SK-N-SH (cell line): ENCODE results near the gene CRISPLD2. TPM values are rescaled to one million over a fixed set of nuclear protein-coding genes. Genes with fewer than 3 reads are reported as not detected.

Experiments used
- CTCF ChIA-PET: fragments of 300-600, 350-600 bp; formaldehyde crosslinking; extraction: SDS; loops from one replicate; lab custom pipeline; 2021; lab: Yijun Ruan, JAX
- POLR2A ChIA-PET: fragments of 350-600 bp; sonication (Branson Sonifier 250); formaldehyde crosslinking; extraction: SDS; loops from one replicate; lab custom pipeline; 2020; ENCODE audit warnings: antibody characterized with exemption, inconsistent platforms; lab: Yijun Ruan, JAX
- DNase-seq: peaks from one replicate; pipeline ENCODE4 v3.0.0; 2012
- H2AFZ ChIP-seq: fragments of 200-600 bp; sonication (generic); 2 replicates; pipeline ENCODE4 v1.8.1; 2016; ENCODE audit warnings: antibody characterized with exemption, mild to moderate bottlenecking, low read depth
- H3F3A ChIP-seq: fragments of 200-600 bp; sonication (generic); replicated peaks from 2 replicates; pipeline ENCODE3; 2016; ENCODE audit warnings: antibody characterized with exemption, mild to moderate bottlenecking; ENCODE audit not compliant: insufficient read depth
- H3K27ac ChIP-seq, 2 experiments: fragments of 200-500 bp in 1 of 2; fragments of 200-600 bp in 1 of 2; sonication (Bioruptor generic) in 1 of 2; sonication (generic), shearing (Covaris generic) in 1 of 2; 2 replicates each; pipeline versions ENCODE4 v1.5.1 to v1.6.1; 2014 to 2016; ENCODE audit warnings: low read depth in 2 of 2, inconsistent platforms in 1 of 2, low read length in 1 of 2, mild to moderate bottlenecking in 1 of 2, mixed read lengths in 1 of 2
- H3K27me3 ChIP-seq: fragments of 200-600 bp; sonication (generic), shearing (Covaris generic); 2 replicates; pipeline ENCODE4 v1.6.1; 2016; ENCODE audit warnings: mixed run types; ENCODE audit not compliant: insufficient read depth
- H3K36me3 ChIP-seq, 2 experiments: fragments of 200-500 bp in 1 of 2; fragments of 200-600 bp in 1 of 2; sonication (Bioruptor generic) in 1 of 2; sonication (generic) in 1 of 2; replicated peaks in 1 of 2; 2 replicates each; pipeline versions ENCODE3 to v1.5.1; 2014 to 2016; ENCODE audit warnings: low read length in 1 of 2, mild to moderate bottlenecking in 1 of 2; ENCODE audit not compliant: insufficient read depth in 2 of 2, control insufficient read depth in 1 of 2
- H3K4me1 ChIP-seq, 2 experiments: fragments of 200-500 bp in 1 of 2; fragments of 200-600 bp in 1 of 2; sonication (Bioruptor generic) in 1 of 2; sonication (generic), shearing (Covaris generic) in 1 of 2; 2 replicates each; pipeline versions ENCODE4 v1.5.1 to v1.6.1; 2014 to 2016; ENCODE audit warnings: low read depth in 1 of 2, low read length in 1 of 2, mixed run types in 1 of 2; ENCODE audit not compliant: insufficient read depth in 2 of 2, control insufficient read depth in 1 of 2
- H3K4me2 ChIP-seq: fragments of 200-600 bp; sonication (generic), shearing (Covaris generic); 2 replicates; pipeline ENCODE4 v1.6.1; 2017; ENCODE audit warnings: mixed run types
- H3K4me3 ChIP-seq, 2 experiments: fragments of 200-500 bp in 1 of 2; fragments of 200-600 bp in 1 of 2; sonication (Bioruptor generic) in 1 of 2; sonication (generic), shearing (Covaris generic) in 1 of 2; 2 replicates each; pipeline versions ENCODE4 v1.5.1 to v1.8.1; 2014 to 2016; ENCODE audit warnings: low read depth in 2 of 2, inconsistent platforms in 1 of 2, low read length in 1 of 2, mild to moderate bottlenecking in 1 of 2, mixed read lengths in 1 of 2, moderate library complexity in 1 of 2
- H3K79me2 ChIP-seq: fragments of 200-600 bp; sonication (generic); 2 replicates; pipeline ENCODE4 v1.8.1; 2017; ENCODE audit warnings: mild to moderate bottlenecking; ENCODE audit not compliant: insufficient read depth
- H3K9ac ChIP-seq: fragments of 200-600 bp; sonication (generic); 2 replicates; pipeline ENCODE4 v1.6.1; 2017; ENCODE audit warnings: mixed run types
- H3K9me2 ChIP-seq: fragments of 200-600 bp; sonication (generic); 2 replicates; pipeline ENCODE4 v1.6.1; 2017; ENCODE audit warnings: mixed run types
- H3K9me3 ChIP-seq: fragments of 200-600 bp; sonication (generic); 2 replicates; pipeline ENCODE4 v1.6.1; 2017; ENCODE audit warnings: mixed run types, mild to moderate bottlenecking, moderate library complexity
- H4K20me1 ChIP-seq: fragments of 200-600 bp; sonication (generic); 2 replicates; pipeline ENCODE4 v1.6.1; 2017; ENCODE audit warnings: mild to moderate bottlenecking, mixed run types; ENCODE audit not compliant: insufficient read depth
- CHD2 ChIP-seq: fragments of 150-350 bp; IDR thresholded peaks from 2 replicates; pipeline ENCODE4 v1.6.1; 2018; ENCODE audit warnings: low read length; ENCODE audit not compliant: partially characterized antibody
- EP300 ChIP-seq, 2 experiments: IDR thresholded peaks; 2 replicates each; pipeline versions ENCODE4 v1.4.0 to v1.6.1; 2012; ENCODE audit warnings: borderline replicate concordance in 1 of 2, low read depth in 1 of 2, low read length in 1 of 2
- EZH2phosphoT487 ChIP-seq: fragments of 200-600 bp; sonication (generic); IDR thresholded peaks from 2 replicates; pipeline ENCODE4 v1.6.1; 2017; ENCODE audit warnings: low read depth, mixed run types, mild to moderate bottlenecking, antibody characterized with exemption, moderate library complexity, borderline replicate concordance
- FOXM1 ChIP-seq: IDR thresholded peaks from 2 replicates; pipeline ENCODE4 v1.4.0; 2012; ENCODE audit warnings: low read depth, mild to moderate bottlenecking
- MXI1 ChIP-seq: IDR thresholded peaks from 2 replicates; pipeline ENCODE4 v1.6.1; 2012; ENCODE audit warnings: mild to moderate bottlenecking, low read depth, low read length, improper control_type of control experiment
- NRF1 ChIP-seq: IDR thresholded peaks from 2 replicates; pipeline ENCODE4 v1.6.1; 2012; ENCODE audit warnings: low read depth, mild to moderate bottlenecking, low read length
- POLR2AphosphoS5 ChIP-seq: IDR thresholded peaks from 2 replicates; pipeline ENCODE4 v1.6.1; 2012; ENCODE audit warnings: low read depth, low read length
- RAD21 ChIP-seq: IDR thresholded peaks from 2 replicates; pipeline ENCODE4 v1.6.1; 2012; ENCODE audit warnings: mild to moderate bottlenecking, low read length
- RCOR1 ChIP-seq: fragments of 150-350 bp; IDR thresholded peaks from 2 replicates; pipeline ENCODE4 v1.6.1; 2017; ENCODE audit warnings: antibody characterized with exemption, low read length
- RXRA ChIP-seq: IDR thresholded peaks from 2 replicates; pipeline ENCODE4 v1.4.0; 2012; ENCODE audit warnings: low read depth, mild to moderate bottlenecking, borderline replicate concordance
- TAF1 ChIP-seq: IDR thresholded peaks from 2 replicates; pipeline ENCODE4 v1.6.1; 2012; ENCODE audit warnings: low read depth, mild to moderate bottlenecking, low read length, moderate library complexity, borderline replicate concordance
- TCF12 ChIP-seq: IDR thresholded peaks from 2 replicates; pipeline ENCODE4 v1.4.0; 2012
- TEAD4 ChIP-seq: IDR thresholded peaks from 2 replicates; pipeline ENCODE4 v1.4.0; 2012; ENCODE audit warnings: mild to moderate bottlenecking, borderline replicate concordance; ENCODE audit not compliant: insufficient read depth
- YY1 ChIP-seq: IDR thresholded peaks from 2 replicates; pipeline ENCODE4 v1.4.0; 2012; ENCODE audit warnings: low read depth, mild to moderate bottlenecking
- WGBS: methylation state at CpG from one replicate; pipeline ENCODE4 v1.1.6; 2017; ENCODE audit warnings: low lambda C conversion rate; 5-methylcytosine and 5-hydroxymethylcytosine counted together
- polyA plus RNA-seq, 3 experiments: library from polyadenylated mRNA; depleted of rRNA; stranded (reverse); fragments of >200 nt; gene quantifications; 2 replicates each; pipeline ENCODE4 v1.2.3, GENCODE V29; 2012
- TF ChIP-seq, protein P1 (sequence below): IDR thresholded peaks from 2 replicates; pipeline ENCODE4 v1.4.0; 2012; ENCODE audit warnings: low read depth, borderline replicate concordance
- TF ChIP-seq, protein P2 (sequence below): IDR thresholded peaks from 2 replicates; pipeline ENCODE4 v1.6.1; 2012; ENCODE audit warnings: mild to moderate bottlenecking, low read depth, low read length, moderate library complexity
- TF ChIP-seq, protein P3 (sequence below): fragments of 150-350 bp; IDR thresholded peaks from 2 replicates; pipeline ENCODE4 v1.6.1; 2017; ENCODE audit warnings: antibody characterized with exemption, low read length, low read depth, borderline replicate concordance

CRISPLD2 gene
- polyA plus RNA-seq, 1 of the 3 experiments (the other 2 are of a cell fraction), result 6.3 TPM

- DNase-seq, result no peak
- H3K4me3 ChIP-seq, result no peak overlapping the region
Measured at GRCh38 chr16:84930298-84931106, 110.7 kb downstream of the CRISPLD2 start.

DNA sequence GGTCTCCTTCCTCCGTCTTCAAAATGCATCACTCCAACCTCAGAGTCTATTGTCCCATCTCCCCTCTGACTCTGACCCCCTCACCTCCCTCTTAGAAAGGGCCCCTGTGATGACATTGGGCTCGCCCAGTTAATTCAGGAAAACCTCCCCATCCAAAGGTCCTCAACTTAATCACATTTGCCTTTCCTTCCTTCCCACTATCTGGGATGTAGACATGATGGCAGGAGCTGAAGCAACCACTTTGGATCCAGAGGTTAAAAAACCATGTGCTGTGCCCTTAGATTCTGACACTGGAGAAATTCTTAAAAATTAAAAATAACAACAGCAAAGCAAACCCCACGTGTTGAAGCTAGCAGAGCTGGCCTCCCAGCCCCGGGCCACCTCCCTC, 111.3 kb downstream of the CRISPLD2 start:
- CTCF ChIA-PET, result interaction anchor here (1.3 to 4.6 kb wide), 5 partner anchors 22 to 205 kb away, joined by 4 to 26 read pairs (median 7); no protein-coding TSS in a partner anchor
- no peaks in the 10 kb centered on the region for H3F3A ChIP-seq

More at GRCh38 chr16:84930298-84931106, 110.7 kb downstream of the CRISPLD2 start:
- Histone ChIP-seq H3K36me3 (no peaks in the 10 kb centered on the region), H3F3A (no peaks in the 10 kb centered on the region), H3K4me1 (peaks cover 0 to 14% of the 10 kb centered on the region in 2 experiments; a peak in 1 of 4 replicates), H3K9me3 (no peaks in the 10 kb centered on the region), H3K9me2 (no peaks in the 10 kb centered on the region), H3K9ac (no peak overlapping the region), H3K79me2 (no peaks in the 10 kb centered on the region), H4K20me1 (no peaks in the 10 kb centered on the region), H3K27me3 (no peaks in the 10 kb centered on the region), H3K27ac (no peak overlapping the region), H3K4me2 (no peak overlapping the region), H2AFZ (no peak overlapping the region)
- POLR2A ChIA-PET, result no interaction called here
- WGBS, result 76% methylated on average over 7 of the region's 8 CpGs
- TF ChIP-seq POLR2AphosphoS5 (no peak), YY1 (no peak), TEAD4 (no peak), NRF1 (no peak), TCF12 (no peak), RXRA (no peak), TAF1 (no peak)
- TF ChIP-seq, protein P1, sequence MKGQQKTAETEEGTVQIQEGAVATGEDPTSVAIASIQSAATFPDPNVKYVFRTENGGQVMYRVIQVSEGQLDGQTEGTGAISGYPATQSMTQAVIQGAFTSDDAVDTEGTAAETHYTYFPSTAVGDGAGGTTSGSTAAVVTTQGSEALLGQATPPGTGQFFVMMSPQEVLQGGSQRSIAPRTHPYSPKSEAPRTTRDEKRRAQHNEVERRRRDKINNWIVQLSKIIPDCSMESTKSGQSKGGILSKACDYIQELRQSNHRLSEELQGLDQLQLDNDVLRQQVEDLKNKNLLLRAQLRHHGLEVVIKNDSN, result no peak
- CTCF ChIA-PET, result interaction anchor here (1.0 to 4.6 kb wide), 6 partner anchors 22 to 204 kb away, joined by 3 to 26 read pairs (median 6); no protein-coding TSS in a partner anchor

More for the DNA sequence above, 111.3 kb downstream of the CRISPLD2 start:
- no peak overlapping the region for H3K4me3 ChIP-seq
- no peak for TF ChIP-seq MXI1
- no peak for TF ChIP-seq TEAD4
- TF ChIP-seq FOXM1, result no peak
- TF ChIP-seq RXRA, result no peak
- no peak for TF ChIP-seq POLR2AphosphoS5
- TF ChIP-seq, protein P1, result no peak
- TF ChIP-seq EP300 (IDR thresholded peaks at IDR 0.05; ENCODE audit: borderline replicate concordance in 1 of 2, low read depth in 1 of 2, low read length in 1 of 2), result no peak
- TF ChIP-seq, protein P2, sequence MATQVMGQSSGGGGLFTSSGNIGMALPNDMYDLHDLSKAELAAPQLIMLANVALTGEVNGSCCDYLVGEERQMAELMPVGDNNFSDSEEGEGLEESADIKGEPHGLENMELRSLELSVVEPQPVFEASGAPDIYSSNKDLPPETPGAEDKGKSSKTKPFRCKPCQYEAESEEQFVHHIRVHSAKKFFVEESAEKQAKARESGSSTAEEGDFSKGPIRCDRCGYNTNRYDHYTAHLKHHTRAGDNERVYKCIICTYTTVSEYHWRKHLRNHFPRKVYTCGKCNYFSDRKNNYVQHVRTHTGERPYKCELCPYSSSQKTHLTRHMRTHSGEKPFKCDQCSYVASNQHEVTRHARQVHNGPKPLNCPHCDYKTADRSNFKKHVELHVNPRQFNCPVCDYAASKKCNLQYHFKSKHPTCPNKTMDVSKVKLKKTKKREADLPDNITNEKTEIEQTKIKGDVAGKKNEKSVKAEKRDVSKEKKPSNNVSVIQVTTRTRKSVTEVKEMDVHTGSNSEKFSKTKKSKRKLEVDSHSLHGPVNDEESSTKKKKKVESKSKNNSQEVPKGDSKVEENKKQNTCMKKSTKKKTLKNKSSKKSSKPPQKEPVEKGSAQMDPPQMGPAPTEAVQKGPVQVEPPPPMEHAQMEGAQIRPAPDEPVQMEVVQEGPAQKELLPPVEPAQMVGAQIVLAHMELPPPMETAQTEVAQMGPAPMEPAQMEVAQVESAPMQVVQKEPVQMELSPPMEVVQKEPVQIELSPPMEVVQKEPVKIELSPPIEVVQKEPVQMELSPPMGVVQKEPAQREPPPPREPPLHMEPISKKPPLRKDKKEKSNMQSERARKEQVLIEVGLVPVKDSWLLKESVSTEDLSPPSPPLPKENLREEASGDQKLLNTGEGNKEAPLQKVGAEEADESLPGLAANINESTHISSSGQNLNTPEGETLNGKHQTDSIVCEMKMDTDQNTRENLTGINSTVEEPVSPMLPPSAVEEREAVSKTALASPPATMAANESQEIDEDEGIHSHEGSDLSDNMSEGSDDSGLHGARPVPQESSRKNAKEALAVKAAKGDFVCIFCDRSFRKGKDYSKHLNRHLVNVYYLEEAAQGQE, result no peak
- no peak for TF ChIP-seq NRF1
- TF ChIP-seq, protein P3, sequence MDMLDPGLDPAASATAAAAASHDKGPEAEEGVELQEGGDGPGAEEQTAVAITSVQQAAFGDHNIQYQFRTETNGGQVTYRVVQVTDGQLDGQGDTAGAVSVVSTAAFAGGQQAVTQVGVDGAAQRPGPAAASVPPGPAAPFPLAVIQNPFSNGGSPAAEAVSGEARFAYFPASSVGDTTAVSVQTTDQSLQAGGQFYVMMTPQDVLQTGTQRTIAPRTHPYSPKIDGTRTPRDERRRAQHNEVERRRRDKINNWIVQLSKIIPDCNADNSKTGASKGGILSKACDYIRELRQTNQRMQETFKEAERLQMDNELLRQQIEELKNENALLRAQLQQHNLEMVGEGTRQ, result no peak
- TF ChIP-seq EZH2phosphoT487, result no peak
- no peak for TF ChIP-seq RAD21
- TF ChIP-seq CHD2, result no peak
- TF ChIP-seq RCOR1, result no peak
- H3K9ac ChIP-seq, result no peak overlapping the region
- no peak for DNase-seq
- no peaks in the 10 kb centered on the region for H3K36me3 ChIP-seq
- no peak overlapping the region for H2AFZ ChIP-seq
- H3K4me1 ChIP-seq, result peaks cover 0 to 11% of the 10 kb centered on the region in 2 experiments; a peak in 1 of 4 replicates
- no peaks in the 10 kb centered on the region for H3K27me3 ChIP-seq
- H3K4me2 ChIP-seq, result no peak overlapping the region
- no peaks in the 10 kb centered on the region for H3K79me2 ChIP-seq
- no peaks in the 10 kb centered on the region for H3K9me2 ChIP-seq
- H4K20me1 ChIP-seq, result no peaks in the 10 kb centered on the region
- POLR2A ChIA-PET, result no interaction called here
- no peak overlapping the region for H3K27ac ChIP-seq
- no peaks in the 10 kb centered on the region for H3K9me3 ChIP-seq
- 77% methylated on average over 4 of the region's 4 CpGs for WGBS
